Epithelial cell of esophagus (primary cell): ENCODE measurements around the gene SLC18A2.

Experiments
- DNase-seq: peaks from one replicate; pipeline ENCODE4 v3.0.0; 2010; ENCODE audit warnings: low read depth
- H3K4me3 ChIP-seq: 2 replicates; pipeline ENCODE4 v1.5.1; 2011; ENCODE audit warnings: mild to moderate bottlenecking, low read length, control low read depth
- TF ChIP-seq, protein P1 (sequence below): IDR thresholded peaks from 2 replicates; pipeline ENCODE4 v1.5.1; 2011; ENCODE audit warnings: low read depth, mild to moderate bottlenecking, low read length, control low read depth, inconsistent platforms; ENCODE audit not compliant: insufficient read depth; ENCODE audit errors: missing control alignments

Gene SLC18A2

GRCh38 chr10:117261501-117261900 lies 20.6 kb downstream of the SLC18A2 start:
- H3K4me3 ChIP-seq, result no peak overlapping the region
- TF ChIP-seq, protein P1, sequence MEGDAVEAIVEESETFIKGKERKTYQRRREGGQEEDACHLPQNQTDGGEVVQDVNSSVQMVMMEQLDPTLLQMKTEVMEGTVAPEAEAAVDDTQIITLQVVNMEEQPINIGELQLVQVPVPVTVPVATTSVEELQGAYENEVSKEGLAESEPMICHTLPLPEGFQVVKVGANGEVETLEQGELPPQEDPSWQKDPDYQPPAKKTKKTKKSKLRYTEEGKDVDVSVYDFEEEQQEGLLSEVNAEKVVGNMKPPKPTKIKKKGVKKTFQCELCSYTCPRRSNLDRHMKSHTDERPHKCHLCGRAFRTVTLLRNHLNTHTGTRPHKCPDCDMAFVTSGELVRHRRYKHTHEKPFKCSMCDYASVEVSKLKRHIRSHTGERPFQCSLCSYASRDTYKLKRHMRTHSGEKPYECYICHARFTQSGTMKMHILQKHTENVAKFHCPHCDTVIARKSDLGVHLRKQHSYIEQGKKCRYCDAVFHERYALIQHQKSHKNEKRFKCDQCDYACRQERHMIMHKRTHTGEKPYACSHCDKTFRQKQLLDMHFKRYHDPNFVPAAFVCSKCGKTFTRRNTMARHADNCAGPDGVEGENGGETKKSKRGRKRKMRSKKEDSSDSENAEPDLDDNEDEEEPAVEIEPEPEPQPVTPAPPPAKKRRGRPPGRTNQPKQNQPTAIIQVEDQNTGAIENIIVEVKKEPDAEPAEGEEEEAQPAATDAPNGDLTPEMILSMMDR, result no peak
- no peak for DNase-seq

DNA sequence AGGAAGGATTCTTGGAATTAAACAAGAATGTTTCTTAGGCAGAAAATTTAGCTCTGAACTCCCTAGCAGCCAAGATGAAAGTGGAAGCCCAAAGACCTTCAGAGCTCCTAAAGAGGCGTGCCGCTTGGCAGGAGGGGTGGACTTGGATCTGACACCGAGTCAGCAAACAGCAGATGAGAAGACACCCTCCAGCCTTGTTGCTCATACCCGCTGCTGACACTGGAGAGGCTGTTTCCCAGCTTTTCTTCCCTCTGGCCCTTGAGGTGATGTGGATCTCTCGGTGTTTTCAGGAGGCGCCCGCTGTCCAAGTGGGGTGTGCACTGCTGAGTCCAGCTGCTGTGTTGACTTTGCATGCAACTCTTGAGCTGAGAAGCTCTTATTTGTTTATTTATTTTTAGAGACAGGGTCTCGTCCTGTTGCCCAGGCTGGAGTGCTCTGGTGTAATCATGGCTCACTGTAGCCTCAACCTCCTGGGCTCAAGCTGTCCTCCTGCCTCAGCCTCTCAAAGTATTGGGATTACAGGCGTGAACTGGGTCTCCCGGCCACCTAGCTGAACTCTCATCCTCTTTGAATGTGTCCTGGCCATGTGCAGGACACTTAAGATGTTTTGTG lies 21.5 kb downstream of the SLC18A2 start:
- TF ChIP-seq, protein P1, result no peak
- peak; percentile 55 for DNase-seq
- no peak overlapping the region for H3K4me3 ChIP-seq

GRCh38 chr10:117262903-117263293 lies 22.0 kb downstream of the SLC18A2 start:
- TF ChIP-seq, protein P1, result no peak
- no peak for DNase-seq
- no peak overlapping the region for H3K4me3 ChIP-seq

DNA sequence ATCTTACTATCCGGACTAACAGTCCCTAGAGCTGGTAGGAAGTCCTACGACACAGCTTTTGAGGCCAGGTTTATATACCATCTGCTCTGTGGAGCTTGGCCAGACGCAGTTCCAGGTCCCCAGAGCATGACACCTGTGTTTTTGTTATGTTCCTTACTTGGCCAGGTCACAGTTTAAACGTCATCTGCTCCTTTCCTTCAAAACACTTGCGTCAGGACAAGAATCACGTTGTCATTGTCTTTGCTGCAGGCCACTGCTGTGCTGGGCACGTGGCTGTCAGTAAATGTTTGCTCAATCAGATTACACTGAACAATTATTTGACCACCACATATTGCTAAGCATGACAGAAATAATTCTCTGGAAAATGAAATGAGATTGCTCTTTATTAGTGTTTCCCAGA lies 23.9 kb downstream of the SLC18A2 start:
- no peak overlapping the region for H3K4me3 ChIP-seq
- TF ChIP-seq, protein P1, result no peak
- no peak for DNase-seq

- DNase-seq, result no peak
- TF ChIP-seq, protein P1, result no peak
- no peak overlapping the region for H3K4me3 ChIP-seq
These were observed 25.5 kb downstream of the SLC18A2 start for GRCh38 chr10:117266400-117266799.

DNA sequence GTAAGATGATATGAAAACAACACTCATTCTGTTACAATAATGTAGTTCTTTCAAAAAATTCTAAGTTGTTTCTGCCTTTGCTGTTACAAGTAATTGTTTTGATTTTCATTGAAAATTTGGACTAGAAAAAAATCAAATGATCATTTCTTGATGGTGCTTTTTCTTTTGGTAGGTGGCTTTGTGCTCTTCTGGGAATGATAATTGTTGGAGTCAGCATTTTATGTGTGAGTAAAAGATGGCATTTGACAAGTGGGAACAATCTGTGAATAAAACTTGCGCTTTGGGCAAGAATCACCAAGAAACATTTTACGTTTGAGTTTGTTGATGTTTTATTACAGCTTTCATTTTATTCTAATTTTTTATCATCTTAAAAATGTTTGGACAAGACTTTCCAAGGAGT lies 25.9 kb downstream of the SLC18A2 start:
- no peak for DNase-seq
- H3K4me3 ChIP-seq, result no peak overlapping the region
- TF ChIP-seq, protein P1, result no peak

- TF ChIP-seq, protein P1, result no peak
- DNase-seq, result no peak
- no peak overlapping the region for H3K4me3 ChIP-seq
These were observed 27.3 kb downstream of the SLC18A2 start for GRCh38 chr10:117268258-117268657.
